Activated CD8-positive, alpha-beta T cell treated with anti-CD3 and anti-CD28 coated beads, Interleukin-2, amount 10 ng/mL, durations not matched to agents 7 days and 5 days (primary cell): ENCODE data around the gene AK1. TPM values are rescaled to one million over a fixed set of nuclear protein-coding genes. Genes with fewer than 3 reads are reported as not detected.
A peak's percentile ranks its signal among the peaks of the same experiment; 100 is the strongest.

Experiments used
- ATAC-seq: fragments of 150-1000 bp; cut with Tn5 transposase; one replicate; pipeline ENCODE4 v1.10.0; 2021; ENCODE audit warnings: moderate library complexity
- CTCF ChIA-PET: fragments of 350-600 bp; sonication (Branson Sonifier 250); formaldehyde crosslinking; loops from one replicate; lab custom pipeline; 2021; ENCODE audit warnings: antibody characterized with exemption; lab: Charles Lee
- POLR2A ChIA-PET: fragments of 350-600 bp; sonication (Branson Sonifier 250); formaldehyde crosslinking; loops from one replicate; lab custom pipeline; 2021; ENCODE audit warnings: antibody characterized with exemption; lab: Charles Lee
- DNase-seq: peaks from one replicate; pipeline ENCODE4 v3.0.0-alpha.2; 2020
- H3K27ac Mint-ChIP-seq: one replicate; pipeline ENCODE4 v1.8.0; 2021; ENCODE audit warnings: mild to moderate bottlenecking, mixed read lengths
- H3K27me3 Mint-ChIP-seq: one replicate; pipeline ENCODE4 v1.8.0; 2021; ENCODE audit warnings: low read depth, mixed read lengths
- H3K36me3 Mint-ChIP-seq: one replicate; pipeline ENCODE4 v1.8.0; 2021; ENCODE audit warnings: low read depth, mixed read lengths
- H3K4me1 Mint-ChIP-seq: one replicate; pipeline ENCODE4 v1.8.0; 2021; ENCODE audit warnings: low read depth, mixed read lengths
- H3K4me3 Mint-ChIP-seq: one replicate; pipeline ENCODE4 v1.8.0; 2021; ENCODE audit warnings: mild to moderate bottlenecking, mixed read lengths
- H3K9me3 Mint-ChIP-seq: one replicate; pipeline ENCODE4 v1.8.0; 2022; ENCODE audit warnings: mixed read lengths; ENCODE audit not compliant: insufficient read depth
- total RNA-seq, 2 experiments: library from RNA; stranded (reverse); gene quantifications; one replicate each; pipeline ENCODE4 v1.2.3, GENCODE V29; 2021

The AK1 gene
- total RNA-seq, 2 experiments from 2014 or later, result 22.4 to 30.4 TPM

DNA sequence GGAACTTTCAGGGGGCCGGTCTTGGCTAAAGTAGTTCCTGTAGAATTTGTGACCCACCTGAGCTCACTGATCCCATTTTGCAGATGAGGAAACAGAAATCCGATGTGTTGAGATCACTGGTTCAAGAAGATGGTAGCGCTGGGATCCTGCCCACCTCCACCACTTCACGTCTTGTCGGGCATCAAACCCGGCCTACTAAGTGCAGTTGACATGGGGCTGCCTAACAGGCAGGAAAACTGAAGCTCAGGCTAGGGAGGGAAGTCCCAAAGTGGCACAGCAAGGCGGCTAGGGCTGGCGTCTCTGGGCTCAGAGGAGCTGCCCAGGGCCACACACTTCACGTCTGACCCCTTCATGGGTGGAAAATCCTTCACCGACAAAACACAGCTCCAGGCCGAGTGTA lies 22.5 kb downstream of the AK1 start:
- POLR2A ChIA-PET, result interaction anchor here (0.6 to 2.3 kb wide), 3 partner anchors 9 to 84 kb away, joined by 3 to 14 read pairs (median 3); partner anchors contain the start of gene FPGS
- CTCF ChIA-PET, result interaction anchor here (0.9 to 4.8 kb wide), 4 partner anchors 10 to 91 kb away, joined by 3 to 49 read pairs (median 6); no protein-coding TSS in a partner anchor
- peaks cover 44% of the 10 kb centered on the region for H3K4me1 Mint-ChIP-seq
- peaks cover 6% of the 10 kb centered on the region for H3K9me3 Mint-ChIP-seq
- no peak for DNase-seq
- H3K36me3 Mint-ChIP-seq, result peaks cover 22% of the 10 kb centered on the region
- peak overlapping the region; percentile 67 for H3K27ac Mint-ChIP-seq
- no peaks in the 10 kb centered on the region for H3K27me3 Mint-ChIP-seq
- ATAC-seq, result no peak
- H3K4me3 Mint-ChIP-seq, result peak overlapping the region; percentile 55

DNA sequence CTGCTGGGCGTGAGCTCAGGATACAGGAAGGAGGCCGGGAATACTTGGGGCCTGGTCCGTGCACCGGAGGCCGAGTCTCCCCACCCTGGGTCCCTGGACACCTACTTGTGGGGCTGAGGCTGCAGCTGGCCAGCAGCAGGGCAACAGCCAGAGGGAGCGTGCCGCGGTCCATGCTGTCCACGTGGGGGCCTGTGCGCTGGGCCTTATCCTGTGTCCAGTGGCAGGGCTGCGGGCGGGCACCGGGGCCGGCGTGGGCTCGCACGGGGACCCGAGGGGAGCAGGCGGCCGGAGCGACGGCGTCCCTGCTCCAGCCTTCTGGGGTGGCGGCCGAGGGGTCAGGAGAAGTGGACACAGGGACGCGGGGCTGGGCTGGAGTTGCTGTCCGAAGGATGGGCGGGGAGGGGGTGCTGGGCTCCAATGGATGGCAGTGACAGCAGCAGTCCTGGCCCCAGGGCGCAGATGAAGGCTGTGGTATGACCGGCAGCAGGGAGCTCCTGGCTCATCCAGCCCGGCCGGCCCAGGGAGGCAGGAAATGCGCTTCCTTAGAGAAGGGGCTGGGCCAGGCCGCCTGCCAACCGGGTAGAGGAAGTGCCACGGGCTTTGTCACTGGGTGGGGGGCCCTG lies 23.2 kb downstream of the AK1 start, which contains the start of gene ENG:
TSS of gene ENG (minus strand) at position 475 of the 623 bp plus-strand sequence. CDS start at position 172, 303 bp downstream.
- POLR2A ChIA-PET, result interaction anchor here (0.7 to 2.3 kb wide), 5 partner anchors 10 to 75 kb away, joined by 3 to 14 read pairs (median 3); partner anchors contain the start of genes FPGS and ST6GALNAC6
- CTCF ChIA-PET, result interaction anchor here (0.9 to 4.8 kb wide), 6 partner anchors 11 to 119 kb away, joined by 3 to 49 read pairs (median 6); partner anchors contain the start of gene TOR2A
- Mint-ChIP-seq H3K4me3 (peak within 1 kb of the TSS; percentile 85), H3K27ac (peak within 1 kb of the TSS; percentile 86), H3K36me3 (peaks cover 28% of the 10 kb centered on the region), H3K27me3 (no peaks in the 10 kb centered on the region), H3K4me1 (peaks cover 44% of the 10 kb centered on the region), H3K9me3 (peaks cover 10% of the 10 kb centered on the region)
- ATAC-seq (peak; percentile 68), DNase-seq (no peak)

DNA sequence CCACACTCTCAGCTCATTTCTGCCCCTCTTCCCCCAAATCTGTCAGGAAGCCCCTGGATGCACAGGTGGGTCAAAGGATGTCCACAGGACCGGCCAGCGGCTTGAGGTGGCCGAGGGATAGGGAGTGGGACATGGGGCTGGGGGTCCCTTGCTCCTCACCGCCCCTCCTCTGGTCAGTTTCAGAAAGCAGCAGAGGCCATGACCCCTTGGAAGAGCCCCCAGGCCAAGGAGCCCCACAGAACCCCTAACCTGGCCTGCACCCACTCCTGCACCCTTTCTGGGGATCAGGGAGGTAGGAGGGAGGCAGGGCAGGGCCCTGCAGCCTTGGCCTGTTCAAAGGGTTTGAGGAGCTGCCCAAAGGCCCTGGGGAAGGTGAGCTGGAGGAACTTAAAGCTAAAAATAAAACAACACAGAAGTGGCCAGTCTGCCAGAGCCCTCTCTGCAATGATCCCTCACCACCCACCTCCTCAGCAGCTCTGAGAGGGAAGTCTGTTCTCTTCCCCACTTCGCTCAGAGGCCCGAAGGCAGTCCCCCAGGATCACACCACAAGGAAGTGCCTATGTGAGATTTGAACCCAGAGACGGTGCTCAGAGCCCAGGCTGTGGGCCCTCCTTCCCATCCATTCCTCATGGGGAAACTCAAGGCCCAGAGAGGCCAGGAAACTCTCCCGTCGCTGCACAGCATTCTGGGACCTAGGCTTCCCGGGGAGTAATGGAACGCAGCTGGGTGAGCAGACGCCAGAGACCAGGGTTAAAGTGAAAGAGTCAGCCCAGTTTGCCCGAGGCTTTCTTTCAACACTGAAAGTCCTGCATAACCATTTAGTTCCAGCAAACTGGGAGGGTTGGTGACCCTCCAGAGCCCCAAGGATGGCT lies 23.9 kb downstream of the AK1 start:
- ATAC-seq (peak; percentile 59), DNase-seq (no peak)
- Mint-ChIP-seq H3K4me3 (peak overlapping the region; percentile 85), H3K27ac (peak overlapping the region; percentile 86), H3K27me3 (no peaks in the 10 kb centered on the region), H3K36me3 (peaks cover 36% of the 10 kb centered on the region), H3K9me3 (peaks cover 17% of the 10 kb centered on the region), H3K4me1 (peaks cover 43% of the 10 kb centered on the region)
- ChIA-PET CTCF (interaction anchor here (0.9 to 4.8 kb wide), 10 partner anchors 9 to 118 kb away, joined by 3 to 49 read pairs (median 5); partner anchors contain the start of gene TOR2A), POLR2A (interaction anchor here (0.8 to 2.3 kb wide), 6 partner anchors 8 to 74 kb away, joined by 3 to 14 read pairs (median 4); partner anchors contain the start of gene ST6GALNAC6)

- POLR2A ChIA-PET, result interaction anchor here (0.8 to 1.3 kb wide), 3 partner anchors 9 to 17 kb away, joined by 3 to 4 read pairs (median 4); no protein-coding TSS in a partner anchor
- no peak for ATAC-seq
- peaks cover 43% of the 10 kb centered on the region for H3K4me1 Mint-ChIP-seq
- H3K4me3 Mint-ChIP-seq, result peak overlapping the region; percentile 85
- peaks cover 17% of the 10 kb centered on the region for H3K9me3 Mint-ChIP-seq
- H3K36me3 Mint-ChIP-seq, result peaks cover 42% of the 10 kb centered on the region
- no peak for DNase-seq
- peak overlapping the region; percentile 39 for H3K27ac Mint-ChIP-seq
- CTCF ChIA-PET, result interaction anchor here (0.9 to 4.8 kb wide), 7 partner anchors 10 to 118 kb away, joined by 3 to 49 read pairs (median 5); partner anchors contain the start of gene TOR2A
- H3K27me3 Mint-ChIP-seq, result no peaks in the 10 kb centered on the region
These were observed 24.6 kb downstream of the AK1 start for GRCh38 chr9:127852829-127853228.

GRCh38 chr9:127850286-127850830 lies 27.1 kb downstream of the AK1 start:
- Mint-ChIP-seq H3K4me1 (peaks cover 33% of the 10 kb centered on the region), H3K36me3 (peaks cover 42% of the 10 kb centered on the region), H3K27me3 (no peaks in the 10 kb centered on the region), H3K4me3 (no peak overlapping the region), H3K27ac (peak overlapping the region; percentile 44), H3K9me3 (peaks cover 17% of the 10 kb centered on the region)
- ChIA-PET CTCF (interaction anchor here (1.3 to 1.5 kb wide), 2 partner anchors 19 to 116 kb away, joined by 4 read pairs; partner anchors contain the start of gene TOR2A), POLR2A (no interaction called here)
- ATAC-seq, result no peak
- DNase-seq, result no peak

DNA sequence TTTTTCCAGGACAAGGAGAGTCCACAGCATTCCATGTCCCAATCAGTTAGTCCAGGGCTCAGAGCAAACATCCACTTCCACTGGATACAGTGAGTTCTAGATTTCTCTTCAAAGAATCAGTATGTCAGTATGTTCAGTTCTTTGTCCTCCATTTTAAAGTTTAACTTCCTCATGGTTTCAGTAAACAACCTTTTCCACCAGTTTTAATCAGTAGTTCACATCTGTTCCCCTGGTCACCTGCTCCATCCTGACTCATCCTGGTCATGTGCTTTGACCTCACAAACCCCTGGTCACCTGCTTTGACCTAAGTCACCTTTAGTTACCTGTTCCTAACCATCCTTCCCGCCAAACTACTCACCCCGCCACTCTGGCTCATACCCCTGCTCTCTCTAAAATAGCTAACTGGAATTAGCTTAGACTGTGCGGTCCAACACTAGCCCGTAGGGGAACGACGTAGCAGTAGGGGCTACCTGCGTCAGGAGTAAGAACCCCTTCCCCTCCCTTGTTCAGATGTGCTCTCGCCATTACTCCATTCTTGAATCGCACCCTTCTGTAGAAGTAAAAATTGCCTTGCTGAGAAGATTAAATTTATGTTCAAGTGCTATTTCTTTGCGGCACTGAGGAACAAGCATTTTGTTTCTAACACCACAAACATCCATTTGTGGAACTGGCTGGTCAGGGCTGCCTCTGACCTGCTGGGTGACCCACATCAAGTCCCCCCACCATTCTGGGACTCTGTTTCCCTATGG lies 28.5 kb downstream of the AK1 start:
- CTCF ChIA-PET, result no interaction called here
- Mint-ChIP-seq H3K4me1 (peaks cover 27% of the 10 kb centered on the region), H3K4me3 (no peak overlapping the region), H3K27ac (peak overlapping the region; percentile 23), H3K9me3 (peaks cover 17% of the 10 kb centered on the region), H3K27me3 (no peaks in the 10 kb centered on the region), H3K36me3 (peaks cover 42% of the 10 kb centered on the region)
- ATAC-seq, result no peak
- DNase-seq, result no peak
- POLR2A ChIA-PET, result no interaction called here

DNA sequence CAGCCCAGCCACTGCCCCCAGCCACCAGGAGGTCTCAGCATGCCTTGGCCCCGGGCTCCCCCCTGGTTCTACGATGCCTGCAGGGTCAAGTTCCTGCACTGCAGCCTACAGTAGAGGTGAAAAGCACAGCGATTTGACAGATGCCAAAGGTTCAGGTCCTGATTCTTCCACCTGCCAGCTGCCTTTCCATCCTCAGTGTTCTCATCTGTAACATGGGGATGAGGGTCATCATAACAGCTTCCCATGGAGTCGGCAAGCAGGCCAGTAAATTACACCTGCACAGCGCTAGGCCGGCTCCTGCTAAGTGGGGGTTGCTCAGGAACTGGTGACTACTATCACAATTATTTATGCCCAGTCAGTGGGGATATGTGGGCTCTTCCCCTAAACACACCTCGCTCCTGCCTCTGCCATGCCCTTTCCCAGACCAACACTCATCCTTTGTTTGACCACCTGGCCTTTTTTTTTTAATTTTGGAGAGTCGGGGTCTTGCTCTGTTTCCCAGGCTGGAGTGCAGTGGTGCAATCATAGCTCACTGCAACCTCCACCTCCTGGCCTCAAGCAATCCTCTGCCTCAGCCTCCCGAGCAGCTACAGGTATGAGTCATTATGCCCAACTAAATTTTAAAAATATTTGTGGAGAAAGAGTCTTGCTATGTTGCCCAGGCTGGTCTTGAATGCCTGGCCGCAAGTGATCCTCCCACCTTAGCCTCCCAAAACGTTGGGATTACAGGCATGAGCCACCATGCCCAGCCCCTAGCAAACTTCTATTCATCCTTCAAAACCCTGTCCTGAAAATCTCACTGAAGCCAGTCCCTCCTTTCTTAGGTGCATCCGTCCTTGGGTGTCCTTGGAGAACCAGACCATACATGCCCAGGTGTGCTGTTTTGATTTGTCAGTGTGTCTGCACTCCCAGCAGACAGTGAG lies 29.4 kb downstream of the AK1 start:
- ChIA-PET POLR2A (no interaction called here), CTCF (interaction anchor here (1.4 kb wide), 1 partner anchor 63 kb away, joined by 3 read pairs; the partner anchor contains the start of gene CDK9)
- no peak for ATAC-seq
- H3K9me3 Mint-ChIP-seq, result peaks cover 17% of the 10 kb centered on the region
- peaks cover 42% of the 10 kb centered on the region for H3K36me3 Mint-ChIP-seq
- no peak for DNase-seq
- no peaks in the 10 kb centered on the region for H3K27me3 Mint-ChIP-seq
- peaks cover 21% of the 10 kb centered on the region for H3K4me1 Mint-ChIP-seq
- no peak overlapping the region for H3K27ac Mint-ChIP-seq
- H3K4me3 Mint-ChIP-seq, result no peak overlapping the region

- Mint-ChIP-seq H3K27ac (no peak overlapping the region), H3K4me3 (no peak overlapping the region), H3K4me1 (peaks cover 11% of the 10 kb centered on the region), H3K36me3 (peaks cover 38% of the 10 kb centered on the region), H3K27me3 (no peaks in the 10 kb centered on the region), H3K9me3 (peaks cover 17% of the 10 kb centered on the region)
- ChIA-PET CTCF (interaction anchor here (1.3 to 1.4 kb wide), 2 partner anchors 22 to 62 kb away, joined by 3 to 6 read pairs; partner anchors contain the start of gene CDK9), POLR2A (no interaction called here)
- DNase-seq (no peak), ATAC-seq (no peak)
These were observed 30.3 kb downstream of the AK1 start for GRCh38 chr9:127847178-127847510.

GRCh38 chr9:127846443-127847177 lies 30.9 kb downstream of the AK1 start:
- Mint-ChIP-seq H3K27ac (no peak overlapping the region), H3K4me3 (no peak overlapping the region), H3K27me3 (no peaks in the 10 kb centered on the region), H3K9me3 (peaks cover 17% of the 10 kb centered on the region), H3K36me3 (peaks cover 34% of the 10 kb centered on the region), H3K4me1 (peaks cover 6% of the 10 kb centered on the region)
- CTCF ChIA-PET, result interaction anchor here (1.3 to 1.4 kb wide), 2 partner anchors 23 to 61 kb away, joined by 3 to 6 read pairs; partner anchors contain the start of gene CDK9
- ATAC-seq (no peak), DNase-seq (no peak)
- POLR2A ChIA-PET, result no interaction called here
